Stimulated activated CD4-positive, alpha-beta T cell treated with anti-CD3 and anti-CD28 coated beads, Interleukin-12 subunit alpha, Interleukin-12 subunit beta, amount 100 ng/mL, for 4 hours (primary cell): ENCODE data around the gene PSKH1.
A peak's percentile ranks its signal among the peaks of the same experiment; 100 is the strongest.
"Not testable (repeated sequence)": the region's sequence is repeated elsewhere in the genome, so short reads cannot be mapped to it uniquely, and the experiment has no call there.

Source experiments
- DNase-seq: peaks from one replicate; pipeline ENCODE4 v3.0.0-alpha.2; 2020

PSKH1 gene

GRCh38 chr16:67964477-67965131 lies 71.5 kb downstream of the PSKH1 start:
- DNase-seq = no peak

GRCh38 chr16:67965668-67966548 lies 72.9 kb downstream of the PSKH1 start:
- DNase-seq = no peak

- no peak for DNase-seq
Observed at GRCh38 chr16:67966549-67967182, 73.6 kb downstream of the PSKH1 start.

- no peak for DNase-seq
Observed at GRCh38 chr16:67967183-67967957, 74.3 kb downstream of the PSKH1 start.

GRCh38 chr16:67967958-67968399 lies 74.9 kb downstream of the PSKH1 start:
- DNase-seq = peak; percentile 38

GRCh38 chr16:67968400-67969253 lies 75.6 kb downstream of the PSKH1 start, which contains the start of gene SLC12A4:
Gene SLC12A4 (minus strand): TSS chr16:67968637. CDS start chr16:67968553, 84 bp downstream.
- peak; percentile 83 for DNase-seq

GRCh38 chr16:67969254-67970039 lies 76.4 kb downstream of the PSKH1 start:
- no peak for DNase-seq

GRCh38 chr16:67971111-67971510 lies 78.1 kb downstream of the PSKH1 start:
- no peak for DNase-seq

- not testable (repeated sequence) for DNase-seq
Observed at GRCh38 chr16:67972285-67972684, 79.2 kb downstream of the PSKH1 start.

GRCh38 chr16:67975321-67976105 lies 82.5 kb downstream of the PSKH1 start:
- DNase-seq = no peak

GRCh38 chr16:67976205-67976604 lies 83.2 kb downstream of the PSKH1 start:
- no peak for DNase-seq

GRCh38 chr16:67977005-67977404 lies 84.0 kb downstream of the PSKH1 start:
- no peak for DNase-seq

GRCh38 chr16:67977469-67978227 lies 84.6 kb downstream of the PSKH1 start:
- no peak for DNase-seq
